Nephron (organoid): ENCODE measurements around the gene C1orf21.

ENCODE experiments used
- H3K27ac Mint-ChIP-seq, 3 experiments: 2 replicates each; pipeline ENCODE4 v1.8.0; 2020; ENCODE audit warnings: mixed read lengths in 3 of 3, mild to moderate bottlenecking in 2 of 3, moderate library complexity in 1 of 3
- H3K27me3 Mint-ChIP-seq: 2 replicates; pipeline ENCODE4 v1.8.0; 2021; ENCODE audit warnings: low read depth, mild to moderate bottlenecking, moderate library complexity, mixed read lengths
- H3K36me3 Mint-ChIP-seq: 2 replicates; pipeline ENCODE4 v1.8.0; 2020; ENCODE audit warnings: low read depth, mixed read lengths
- H3K4me1 Mint-ChIP-seq: 2 replicates; pipeline ENCODE4 v1.8.0; 2020; ENCODE audit warnings: mixed read lengths
- H3K4me3 Mint-ChIP-seq, 3 experiments: 2 replicates each; pipeline ENCODE4 v1.8.0; 2020; ENCODE audit warnings: mild to moderate bottlenecking in 3 of 3, mixed read lengths in 3 of 3, moderate library complexity in 2 of 3
- H3K9me3 Mint-ChIP-seq: 2 replicates; pipeline ENCODE4 v1.8.0; 2020; ENCODE audit warnings: mixed read lengths
- CTCF ChIP-seq, 3 experiments: fragments of 200-600 bp; sonication (generic); IDR thresholded peaks; one replicate each; pipeline ENCODE4 v1.5.0; 2021; ENCODE audit warnings: antibody characterized with exemption in 3 of 3; ENCODE audit not compliant: unreplicated experiment in 3 of 3

C1orf21 gene

GRCh38 chr1:184392067-184392466 lies 5.2 kb downstream of the C1orf21 start:
- Mint-ChIP-seq H3K4me3 (peak overlapping the region in 1 of 3 experiments; percentile 19), H3K27me3 (peaks cover 4% of the 10 kb centered on the region), H3K4me1 (peaks cover 35% of the 10 kb centered on the region), H3K36me3 (no peaks in the 10 kb centered on the region), H3K9me3 (no peaks in the 10 kb centered on the region), H3K27ac (no peak overlapping the region)
- TF ChIP-seq CTCF (IDR thresholded peaks at IDR 0.05; ENCODE audit: unreplicated experiment in 3 of 3): no peak

- no peak overlapping the region for H3K27ac Mint-ChIP-seq
- peaks cover 4% of the 10 kb centered on the region for H3K27me3 Mint-ChIP-seq
- TF ChIP-seq CTCF (IDR thresholded peaks at IDR 0.05; ENCODE audit: unreplicated experiment in 3 of 3): no peak
- no peaks in the 10 kb centered on the region for H3K9me3 Mint-ChIP-seq
- H3K4me3 Mint-ChIP-seq: peak overlapping the region in 1 of 3 experiments; percentile 5
- H3K4me1 Mint-ChIP-seq: peaks cover 34% of the 10 kb centered on the region
- H3K36me3 Mint-ChIP-seq: no peaks in the 10 kb centered on the region
These were observed 6.1 kb downstream of the C1orf21 start for GRCh38 chr1:184392779-184393522.

GRCh38 chr1:184393962-184394361 lies 7.1 kb downstream of the C1orf21 start:
- no peak overlapping the region for H3K4me3 Mint-ChIP-seq
- peaks cover 4% of the 10 kb centered on the region for H3K27me3 Mint-ChIP-seq
- peaks cover 24% of the 10 kb centered on the region for H3K4me1 Mint-ChIP-seq
- no peaks in the 10 kb centered on the region for H3K36me3 Mint-ChIP-seq
- no peak for TF ChIP-seq CTCF (IDR thresholded peaks at IDR 0.05; ENCODE audit: unreplicated experiment in 3 of 3)
- no peak overlapping the region for H3K27ac Mint-ChIP-seq
- no peaks in the 10 kb centered on the region for H3K9me3 Mint-ChIP-seq

GRCh38 chr1:184395370-184395769 lies 8.5 kb downstream of the C1orf21 start:
- H3K4me1 Mint-ChIP-seq: peaks cover 14% of the 10 kb centered on the region
- H3K4me3 Mint-ChIP-seq: no peak overlapping the region
- no peaks in the 10 kb centered on the region for H3K27me3 Mint-ChIP-seq
- H3K36me3 Mint-ChIP-seq: no peaks in the 10 kb centered on the region
- no peak for TF ChIP-seq CTCF (IDR thresholded peaks at IDR 0.05; ENCODE audit: unreplicated experiment in 3 of 3)
- no peak overlapping the region for H3K27ac Mint-ChIP-seq
- no peaks in the 10 kb centered on the region for H3K9me3 Mint-ChIP-seq

GRCh38 chr1:184395937-184396480 lies 9.2 kb downstream of the C1orf21 start:
- Mint-ChIP-seq H3K36me3 (no peaks in the 10 kb centered on the region), H3K4me3 (no peak overlapping the region), H3K27ac (no peak overlapping the region)

More at GRCh38 chr1:184395937-184396480, 9.2 kb downstream of the C1orf21 start:
- Mint-ChIP-seq H3K9me3 (no peaks in the 10 kb centered on the region), H3K4me1 (peaks cover 7% of the 10 kb centered on the region), H3K27me3 (no peaks in the 10 kb centered on the region)
- no peak for TF ChIP-seq CTCF (IDR thresholded peaks at IDR 0.05; ENCODE audit: unreplicated experiment in 3 of 3)
